Sigmoid colon (tissue), 7 donors: ENCODE results near the gene MGRN1. TPM values are rescaled to one million over a fixed set of nuclear protein-coding genes. Genes with fewer than 3 reads are reported as not detected.

Source experiments
- DNase-seq: peaks from one replicate; pipeline ENCODE4 v3.0.0-alpha.2; 2019
- H3K27ac ChIP-seq, 4 donors: fragments of 200-600 bp; sonication (generic); one replicate each; pipeline ENCODE4 v1.5.1; 2016 to 2019; ENCODE audit warnings: mild to moderate bottlenecking in 1 of 4
- H3K27me3 ChIP-seq, 3 donors: fragments of 200-600 bp; sonication (generic); one replicate each; pipeline ENCODE4 v1.5.1; 2019; ENCODE audit warnings: mild to moderate bottlenecking in 1 of 3
- H3K36me3 ChIP-seq, 4 donors: fragments of 200-600 bp; sonication (generic); one replicate each; pipeline ENCODE4 v1.5.1; 2016 to 2019
- H3K4me1 ChIP-seq, 4 donors: fragments of 200-600 bp; sonication (generic); one replicate each; pipeline ENCODE4 v1.5.1; 2017 to 2019
- H3K4me3 ChIP-seq, 4 donors: fragments of 200-600 bp; sonication (generic); one replicate each; pipeline ENCODE4 v1.5.1; 2017 to 2019; ENCODE audit warnings: mild to moderate bottlenecking in 2 of 4, moderate library complexity in 1 of 4
- H3K9me3 ChIP-seq, 4 donors: fragments of 200-600 bp in 3 of 4; sonication (generic) in 3 of 4; one replicate each; pipeline versions ENCODE4 v1.5.1 to v1.6.1; 2013 to 2019
- CTCF ChIP-seq, 4 experiments: fragments of 450-650 bp in 3 of 4; fragments of 200-600 bp in 1 of 4; IDR thresholded peaks; one replicate each; pipeline ENCODE4 v1.5.1; 2016 to 2019; ENCODE audit warnings: antibody characterized with exemption in 4 of 4, mild to moderate bottlenecking in 3 of 4, moderate library complexity in 2 of 4
- EP300 ChIP-seq, 4 donors: sonication (generic); formaldehyde crosslinking; IDR thresholded peaks; one replicate each; pipeline ENCODE4 v1.6.1; 2017; ENCODE audit warnings: antibody characterized with exemption in 4 of 4
- POLR2A ChIP-seq, 2 donors: fragments of 450-650 bp; IDR thresholded peaks; one replicate each; pipeline ENCODE4 v1.6.1; 2016; ENCODE audit warnings: antibody characterized with exemption in 2 of 2, mild to moderate bottlenecking in 2 of 2, moderate library complexity in 2 of 2
- POLR2AphosphoS5 ChIP-seq, 4 donors: sonication (generic); formaldehyde crosslinking; IDR thresholded peaks; one replicate each; pipeline ENCODE4 v1.6.1; 2017; ENCODE audit warnings: antibody characterized with exemption in 4 of 4
- WGBS, 2 donors: extraction: QIAGEN DNeasy Blood & Tissue Kit; methylation state at CpG; one replicate each; pipeline ENCODE4 v1.1.7; 2013; 5-methylcytosine and 5-hydroxymethylcytosine counted together
- intact Hi-C: fragments of 100-400 bp; cut with DNase I; formaldehyde crosslinking; loops from one replicate; pipeline ENCODE4 v1.15.1; 2023
- polyA plus RNA-seq, 3 donors: library from polyadenylated mRNA; stranded (reverse); fragments of 200-250 nt; gene quantifications; one replicate each; pipeline ENCODE4 v1.2.3, GENCODE V29; 2013
- total RNA-seq, 4 donors: library from RNA; depleted of rRNA; stranded (reverse); fragments of >200 nt; gene quantifications; one replicate each; pipeline ENCODE4 v1.1.0, GENCODE V29; 2016
- donor health status: healthy with polysubstance abuse.
- donor health status: Bipolar disorder and iron deficiency.
- donor health status: healthy.

The MGRN1 gene
- total and polyA plus RNA-seq, 7 donors: 16.8 to 37.9 (median 28.2) TPM

- no peak for DNase-seq
- no peaks in the 10 kb centered on the region for H3K27me3 ChIP-seq
- H3K27ac ChIP-seq: no peak overlapping the region
- H3K36me3 ChIP-seq: peaks cover 0 to 13% (median 2%) of the 10 kb centered on the region in 4 donors
- intact Hi-C loops: no loop called here
- H3K4me3 ChIP-seq: no peak overlapping the region
- no peak for TF ChIP-seq CTCF (IDR thresholded peaks at IDR 0.05)
- no peak for TF ChIP-seq EP300 (IDR thresholded peaks at IDR 0.05)
- no peak for TF ChIP-seq POLR2AphosphoS5 (IDR thresholded peaks at IDR 0.05)
- TF ChIP-seq POLR2A (IDR thresholded peaks at IDR 0.05): no peak
- peaks cover 0 to 4% (median 0%) of the 10 kb centered on the region in 4 donors for H3K9me3 ChIP-seq
- peaks cover 0 to 9% (median 7%) of the 10 kb centered on the region in 4 donors for H3K4me1 ChIP-seq
- 97 to 100% methylated on average over 1 of the region's 1 CpG for WGBS, 2 donors
Measured at GRCh38 chr16:4631444-4631843, 6.8 kb downstream of the MGRN1 start.

- WGBS, 2 donors: 94 to 95% methylated on average over 20 of the region's 20 CpGs
- H3K4me3 ChIP-seq: no peak overlapping the region
- TF ChIP-seq EP300 (IDR thresholded peaks at IDR 0.05) (no peak), POLR2A (IDR thresholded peaks at IDR 0.05) (no peak), CTCF (IDR thresholded peaks at IDR 0.05) (no peak), POLR2AphosphoS5 (IDR thresholded peaks at IDR 0.05) (no peak)
- H3K27me3 ChIP-seq: no peaks in the 10 kb centered on the region
- H3K4me1 ChIP-seq: peaks cover 0 to 13% (median 0%) of the 10 kb centered on the region in 4 donors
- H3K9me3 ChIP-seq: peaks cover 0 to 4% (median 0%) of the 10 kb centered on the region in 4 donors
- no peak for DNase-seq
- intact Hi-C loops: no loop called here
- no peak overlapping the region for H3K27ac ChIP-seq
- peaks cover 0 to 18% (median 3%) of the 10 kb centered on the region in 4 donors for H3K36me3 ChIP-seq
Measured at GRCh38 chr16:4633910-4634635, 9.4 kb downstream of the MGRN1 start.

- Histone ChIP-seq H3K27ac (no peak overlapping the region), H3K4me1 (peaks cover 0 to 13% (median 0%) of the 10 kb centered on the region in 4 donors), H3K9me3 (peaks cover 0 to 4% (median 0%) of the 10 kb centered on the region in 4 donors), H3K36me3 (peaks cover 0 to 18% (median 3%) of the 10 kb centered on the region in 4 donors), H3K4me3 (no peak overlapping the region), H3K27me3 (no peaks in the 10 kb centered on the region)
- TF ChIP-seq POLR2A (IDR thresholded peaks at IDR 0.05) (no peak), POLR2AphosphoS5 (IDR thresholded peaks at IDR 0.05) (no peak), EP300 (IDR thresholded peaks at IDR 0.05) (no peak), CTCF (IDR thresholded peaks at IDR 0.05) (no peak)
- no peak for DNase-seq
- intact Hi-C loops: no loop called here
- 90 to 93% methylated on average over 12 of the region's 12 CpGs for WGBS, 2 donors
Measured at GRCh38 chr16:4634768-4635167, 10.1 kb downstream of the MGRN1 start.

- DNase-seq: no peak
- Histone ChIP-seq H3K36me3 (peaks cover 0 to 18% (median 3%) of the 10 kb centered on the region in 4 donors), H3K9me3 (peaks cover 0 to 2% (median 0%) of the 10 kb centered on the region in 4 donors), H3K4me1 (peaks cover 0 to 18% (median 7%) of the 10 kb centered on the region in 4 donors), H3K4me3 (no peak overlapping the region), H3K27ac (no peak overlapping the region), H3K27me3 (no peaks in the 10 kb centered on the region)
- intact Hi-C loops: no loop called here
- no peak for TF ChIP-seq EP300 (IDR thresholded peaks at IDR 0.05)
- no peak for TF ChIP-seq POLR2A (IDR thresholded peaks at IDR 0.05)
- TF ChIP-seq CTCF (IDR thresholded peaks at IDR 0.05): no peak
- TF ChIP-seq POLR2AphosphoS5 (IDR thresholded peaks at IDR 0.05): no peak
- 94% methylated on average over 13 of the region's 13 CpGs for WGBS, 2 donors
Measured at GRCh38 chr16:4636196-4636595, 11.6 kb downstream of the MGRN1 start.
